GM18498 (cell line): ENCODE data around the gene SMO.
"Not testable (repeated sequence)": the region's sequence is repeated elsewhere in the genome, so short reads cannot be mapped to it uniquely, and the experiment has no call there.

ENCODE experiments used
- ATAC-seq: cut with Tn5 transposase; IDR thresholded peaks from one replicate; pipeline ENCODE4 v1.9.1; 2021; ENCODE audit warnings: mild to moderate bottlenecking, moderate library complexity; ENCODE audit not compliant: unreplicated experiment

SMO gene

GRCh38 chr7:129169171-129169671 is 19.2 kb upstream of the SMO start:
- ATAC-seq, result peak; percentile 44

- peak; percentile 64 for ATAC-seq
These were observed 18.6 kb upstream of the SMO start for GRCh38 chr7:129169686-129170440.

GRCh38 chr7:129170441-129171021 is 17.9 kb upstream of the SMO start:
- ATAC-seq, result no peak

- not testable (repeated sequence) for ATAC-seq
These were observed 14.6 kb upstream of the SMO start for GRCh38 chr7:129173861-129174260.

GRCh38 chr7:129176916-129177710 is 11.3 kb upstream of the SMO start:
- no peak for ATAC-seq

GRCh38 chr7:129184981-129185670 is 3.3 kb upstream of the SMO start:
- no peak for ATAC-seq

GRCh38 chr7:129186749-129187260 is 1.6 kb upstream of the SMO start:
- ATAC-seq, result no peak

GRCh38 chr7:129187681-129188371 is 607 bp upstream of the SMO start:
- ATAC-seq, result no peak

GRCh38 chr7:129188892-129189660 is 643 bp downstream of the SMO start:
- peak; percentile 42 for ATAC-seq

- ATAC-seq, result no peak
These were observed 1.4 kb downstream of the SMO start for GRCh38 chr7:129189661-129190310.

GRCh38 chr7:129191272-129191671 is 2.8 kb downstream of the SMO start:
- ATAC-seq, result no peak

- ATAC-seq, result no peak
These were observed 5.5 kb downstream of the SMO start for GRCh38 chr7:129193892-129194291.

GRCh38 chr7:129197771-129198170 is 9.3 kb downstream of the SMO start:
- no peak for ATAC-seq

- ATAC-seq, result no peak
These were observed 11.0 kb downstream of the SMO start for GRCh38 chr7:129199406-129199805.

- no peak for ATAC-seq
These were observed 13.8 kb downstream of the SMO start for GRCh38 chr7:129202058-129202777.

- ATAC-seq, result no peak
These were observed 14.8 kb downstream of the SMO start for GRCh38 chr7:129203050-129203741.

- ATAC-seq, result no peak
These were observed 16.8 kb downstream of the SMO start for GRCh38 chr7:129205126-129205818.
